ENCODE results near the gene SOX18. TPM values are rescaled to one million over a fixed set of nuclear protein-coding genes. Genes with fewer than 3 reads are reported as not detected.

SOX18 gene
- total and polyA plus RNA-seq, 2 of the 13 experiments (the other 11 are each of a cell fraction or from before 2014, with no cell fraction given): 1.6 to 1.9 TPM

DNA sequence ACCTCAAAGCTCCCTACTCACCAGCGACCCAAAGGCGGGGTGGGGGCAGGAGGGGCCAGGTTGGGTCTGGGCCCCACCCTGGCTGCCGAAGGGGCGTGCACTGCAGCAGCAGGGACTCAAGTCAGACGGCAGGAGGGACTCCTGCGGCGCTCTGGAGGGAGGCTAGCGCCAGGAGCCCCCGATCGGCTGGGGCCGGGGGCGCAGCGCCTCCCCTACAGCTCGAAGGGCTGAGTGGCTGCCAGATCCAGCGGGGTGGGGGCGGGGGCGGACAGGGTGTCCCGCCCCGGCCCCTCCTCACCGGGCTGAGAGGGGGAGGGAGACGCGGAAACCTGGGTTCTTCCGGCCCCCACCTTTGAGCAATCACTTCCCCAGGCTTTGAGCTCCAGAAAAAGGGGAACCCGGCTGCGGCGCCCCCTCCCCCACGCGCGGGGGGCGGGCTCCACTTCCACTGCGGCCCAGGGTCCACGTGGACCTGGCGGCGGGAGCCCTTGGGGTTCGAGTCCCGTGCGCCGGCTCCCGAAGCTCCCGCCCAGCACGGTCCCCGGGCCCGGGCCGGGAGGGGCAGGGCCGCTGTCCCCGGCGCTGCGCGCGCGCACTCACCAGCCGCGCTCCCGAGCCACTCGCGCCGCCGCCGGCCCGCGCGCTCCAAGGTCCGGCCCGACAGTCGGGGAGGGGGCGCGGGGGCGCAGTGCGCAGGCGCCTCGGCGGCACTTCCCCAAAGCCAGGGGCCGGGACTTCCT is 30.0 kb upstream of the SOX18 start, which contains the start of gene RGS19 (continued):
- TF ChIP-seq PRDM10 (CRISPR knock-in tag; IDR thresholded peaks at IDR 0.05; ENCODE audit: low read depth) (no peak), NFRKB (IDR thresholded peaks at IDR 0.05) (no peak), FOXA1 (IDR thresholded peaks at IDR 0.05) (no peak), FOXA1 (CRISPR knock-in tag; IDR thresholded peaks at IDR 0.05) (no peak), GTF3A (CRISPR knock-in tag; conservative IDR thresholded peaks at IDR 0.05) (no peak), ZNF143 (CRISPR knock-in tag; IDR thresholded peaks at IDR 0.05) (no peak), HDAC1 (CRISPR knock-in tag; IDR thresholded peaks at IDR 0.05) (0 out of 2 replicates have a peak, but pooled peaks have one; percentile 31), FOXJ3 (CRISPR knock-in tag; IDR thresholded peaks at IDR 0.05; ENCODE audit: borderline replicate concordance) (no peak), SUZ12 (IDR thresholded peaks at IDR 0.05; ENCODE audit: low read depth, low read length) (no peak), GATAD2A (CRISPR knock-in tag; IDR thresholded peaks at IDR 0.05) (no peak), POLR2G (IDR thresholded peaks at IDR 0.05; ENCODE audit: low read depth, low read length) (peak; percentile 75), ZNF780A (CRISPR knock-in tag; IDR thresholded peaks at IDR 0.05) (no peak), ZNF20 (CRISPR knock-in tag; IDR thresholded peaks at IDR 0.05) (no peak), CHCHD3 (CRISPR knock-in tag; IDR thresholded peaks at IDR 0.05) (no peak), CCAR2 (optimal IDR thresholded peaks at IDR 0.05; ENCODE audit: low read depth, low read length) (no peak), ZFP82 (CRISPR knock-in tag; IDR thresholded peaks at IDR 0.05; ENCODE audit: borderline replicate concordance) (0 out of 2 replicates have a peak, but pooled peaks have one; percentile 50), RARG (CRISPR knock-in tag; IDR thresholded peaks at IDR 0.05; ENCODE audit: low read depth) (no peak), NCOA2 (CRISPR knock-in tag; IDR thresholded peaks at IDR 0.05) (no peak), XBP1 (CRISPR knock-in tag; IDR thresholded peaks at IDR 0.05) (no peak), NFE2L2 (IDR thresholded peaks at IDR 0.05; ENCODE audit: low read length) (no peak), TGIF2 (CRISPR knock-in tag; IDR thresholded peaks at IDR 0.05) (peak; percentile 10; the same call in 1 of the 2 replicates), GABPB1 (CRISPR knock-in tag; IDR thresholded peaks at IDR 0.05) (peak; percentile 64; the same call in 1 of the 2 replicates), ZNF746 (CRISPR knock-in tag; IDR thresholded peaks at IDR 0.05) (no peak), MED1 (CRISPR knock-in tag; IDR thresholded peaks at IDR 0.05) (peak; percentile 26; the same call in 1 of the 2 replicates), DDIT3 (CRISPR knock-in tag; IDR thresholded peaks at IDR 0.05) (no peak)
- TF ChIP-seq, protein P1, sequence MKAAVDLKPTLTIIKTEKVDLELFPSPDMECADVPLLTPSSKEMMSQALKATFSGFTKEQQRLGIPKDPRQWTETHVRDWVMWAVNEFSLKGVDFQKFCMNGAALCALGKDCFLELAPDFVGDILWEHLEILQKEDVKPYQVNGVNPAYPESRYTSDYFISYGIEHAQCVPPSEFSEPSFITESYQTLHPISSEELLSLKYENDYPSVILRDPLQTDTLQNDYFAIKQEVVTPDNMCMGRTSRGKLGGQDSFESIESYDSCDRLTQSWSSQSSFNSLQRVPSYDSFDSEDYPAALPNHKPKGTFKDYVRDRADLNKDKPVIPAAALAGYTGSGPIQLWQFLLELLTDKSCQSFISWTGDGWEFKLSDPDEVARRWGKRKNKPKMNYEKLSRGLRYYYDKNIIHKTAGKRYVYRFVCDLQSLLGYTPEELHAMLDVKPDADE (CRISPR knock-in tag; IDR thresholded peaks at IDR 0.05): no peak
- TF ChIP-seq, protein P2, sequence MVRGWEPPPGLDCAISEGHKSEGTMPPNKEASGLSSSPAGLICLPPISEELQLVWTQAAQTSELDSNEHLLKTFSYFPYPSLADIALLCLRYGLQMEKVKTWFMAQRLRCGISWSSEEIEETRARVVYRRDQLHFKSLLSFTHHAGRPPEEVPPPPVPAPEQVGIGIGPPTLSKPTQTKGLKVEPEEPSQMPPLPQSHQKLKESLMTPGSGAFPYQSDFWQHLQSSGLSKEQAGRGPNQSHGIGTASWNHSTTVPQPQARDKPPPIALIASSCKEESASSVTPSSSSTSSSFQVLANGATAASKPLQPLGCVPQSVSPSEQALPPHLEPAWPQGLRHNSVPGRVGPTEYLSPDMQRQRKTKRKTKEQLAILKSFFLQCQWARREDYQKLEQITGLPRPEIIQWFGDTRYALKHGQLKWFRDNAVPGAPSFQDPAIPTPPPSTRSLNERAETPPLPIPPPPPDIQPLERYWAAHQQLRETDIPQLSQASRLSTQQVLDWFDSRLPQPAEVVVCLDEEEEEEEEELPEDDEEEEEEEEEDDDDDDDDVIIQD (CRISPR knock-in tag; IDR thresholded peaks at IDR 0.05; ENCODE audit: low read depth): no peak

Measured in HepG2 (cell line).